ENCODE data around the gene DYNLRB2.

Gene DYNLRB2

GRCh38 chr16:80557037-80557436 lies 16.2 kb downstream of the DYNLRB2 start:
- TF ChIP-seq, protein P1, sequence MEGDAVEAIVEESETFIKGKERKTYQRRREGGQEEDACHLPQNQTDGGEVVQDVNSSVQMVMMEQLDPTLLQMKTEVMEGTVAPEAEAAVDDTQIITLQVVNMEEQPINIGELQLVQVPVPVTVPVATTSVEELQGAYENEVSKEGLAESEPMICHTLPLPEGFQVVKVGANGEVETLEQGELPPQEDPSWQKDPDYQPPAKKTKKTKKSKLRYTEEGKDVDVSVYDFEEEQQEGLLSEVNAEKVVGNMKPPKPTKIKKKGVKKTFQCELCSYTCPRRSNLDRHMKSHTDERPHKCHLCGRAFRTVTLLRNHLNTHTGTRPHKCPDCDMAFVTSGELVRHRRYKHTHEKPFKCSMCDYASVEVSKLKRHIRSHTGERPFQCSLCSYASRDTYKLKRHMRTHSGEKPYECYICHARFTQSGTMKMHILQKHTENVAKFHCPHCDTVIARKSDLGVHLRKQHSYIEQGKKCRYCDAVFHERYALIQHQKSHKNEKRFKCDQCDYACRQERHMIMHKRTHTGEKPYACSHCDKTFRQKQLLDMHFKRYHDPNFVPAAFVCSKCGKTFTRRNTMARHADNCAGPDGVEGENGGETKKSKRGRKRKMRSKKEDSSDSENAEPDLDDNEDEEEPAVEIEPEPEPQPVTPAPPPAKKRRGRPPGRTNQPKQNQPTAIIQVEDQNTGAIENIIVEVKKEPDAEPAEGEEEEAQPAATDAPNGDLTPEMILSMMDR (IDR thresholded peaks at IDR 0.05; ENCODE audit: low read depth, low read length), result no peak
- H3K4me2 ChIP-seq (ENCODE audit: low read length), result no peak overlapping the region

DNA sequence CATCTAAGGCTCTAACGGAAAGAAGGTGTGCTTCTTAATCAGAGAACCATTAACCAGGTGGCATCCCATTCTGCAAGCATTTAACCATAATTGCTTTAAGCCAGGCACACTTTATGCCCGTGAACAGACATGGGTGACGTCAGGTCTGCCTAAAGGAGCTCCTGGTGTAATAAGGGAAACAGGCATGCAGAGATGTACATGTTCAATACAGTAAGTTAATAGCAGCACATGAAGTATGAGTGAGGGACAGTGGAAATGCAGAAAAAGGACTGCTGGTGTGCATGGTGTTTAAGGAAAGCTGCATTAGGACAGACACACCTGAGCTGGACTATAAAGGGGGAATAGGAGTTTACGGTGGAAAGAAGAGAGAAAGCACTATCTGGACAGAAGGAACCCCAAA lies 18.6 kb downstream of the DYNLRB2 start:
- Histone ChIP-seq H3K9me3 (ENCODE audit: insufficient read depth, low read length) (no peaks in the 10 kb centered on the region), H3K27ac (ENCODE audit: low read length) (no peak overlapping the region), H3K4me2 (ENCODE audit: low read length) (no peak overlapping the region), H4K20me1 (ENCODE audit: insufficient read depth, low read length) (no peaks in the 10 kb centered on the region), H2AFZ (ENCODE audit: low read depth, low read length) (no peak overlapping the region), H3K36me3 (replicated peaks; ENCODE audit: low read depth, low read length) (no peaks in the 10 kb centered on the region), H3K9ac (ENCODE audit: low read length) (no peak overlapping the region), H3K79me2 (ENCODE audit: low read length) (no peaks in the 10 kb centered on the region), H3K4me1 (ENCODE audit: low read length) (no peaks in the 10 kb centered on the region), H3K4me3 (ENCODE audit: low read length) (no peak overlapping the region), H3K27me3 (ENCODE audit: low read depth, low read length) (peaks cover 16% of the 10 kb centered on the region)
- TF ChIP-seq, protein P1 (IDR thresholded peaks at IDR 0.05; ENCODE audit: low read depth, low read length), result no peak
- TF ChIP-seq EZH2phosphoT487 (IDR thresholded peaks at IDR 0.05; ENCODE audit: low read depth), result no peak

More at GRCh38 chr16:80557037-80557436, 16.2 kb downstream of the DYNLRB2 start:
- Histone ChIP-seq H3K27me3 (ENCODE audit: low read depth, low read length) (peaks cover 20% of the 10 kb centered on the region), H3K9ac (ENCODE audit: low read length) (no peak overlapping the region), H4K20me1 (ENCODE audit: insufficient read depth, low read length) (no peaks in the 10 kb centered on the region), H3K9me3 (ENCODE audit: insufficient read depth, low read length) (no peaks in the 10 kb centered on the region), H3K4me3 (ENCODE audit: low read length) (no peak overlapping the region), H2AFZ (ENCODE audit: low read depth, low read length) (no peak overlapping the region), H3K4me1 (ENCODE audit: low read length) (no peaks in the 10 kb centered on the region), H3K79me2 (ENCODE audit: low read length) (no peaks in the 10 kb centered on the region), H3K36me3 (replicated peaks; ENCODE audit: low read depth, low read length) (no peaks in the 10 kb centered on the region), H3K27ac (ENCODE audit: low read length) (no peak overlapping the region)

- Histone ChIP-seq H3K4me3 (ENCODE audit: low read length) (no peak overlapping the region), H3K79me2 (ENCODE audit: low read length) (no peaks in the 10 kb centered on the region), H3K9ac (ENCODE audit: low read length) (no peak overlapping the region), H3K9me3 (ENCODE audit: insufficient read depth, low read length) (no peaks in the 10 kb centered on the region), H3K4me2 (ENCODE audit: low read length) (no peak overlapping the region), H3K4me1 (ENCODE audit: low read length) (no peaks in the 10 kb centered on the region), H3K36me3 (replicated peaks; ENCODE audit: low read depth, low read length) (no peaks in the 10 kb centered on the region), H2AFZ (ENCODE audit: low read depth, low read length) (no peak overlapping the region), H3K27ac (ENCODE audit: low read length) (no peak overlapping the region), H4K20me1 (ENCODE audit: insufficient read depth, low read length) (no peaks in the 10 kb centered on the region), H3K27me3 (ENCODE audit: low read depth, low read length) (peaks cover 8% of the 10 kb centered on the region)
- TF ChIP-seq EZH2phosphoT487 (IDR thresholded peaks at IDR 0.05; ENCODE audit: low read depth), result no peak
- TF ChIP-seq, protein P1 (IDR thresholded peaks at IDR 0.05; ENCODE audit: low read depth, low read length), result no peak
Observed at GRCh38 chr16:80563066-80563465, 22.3 kb downstream of the DYNLRB2 start.

DNA sequence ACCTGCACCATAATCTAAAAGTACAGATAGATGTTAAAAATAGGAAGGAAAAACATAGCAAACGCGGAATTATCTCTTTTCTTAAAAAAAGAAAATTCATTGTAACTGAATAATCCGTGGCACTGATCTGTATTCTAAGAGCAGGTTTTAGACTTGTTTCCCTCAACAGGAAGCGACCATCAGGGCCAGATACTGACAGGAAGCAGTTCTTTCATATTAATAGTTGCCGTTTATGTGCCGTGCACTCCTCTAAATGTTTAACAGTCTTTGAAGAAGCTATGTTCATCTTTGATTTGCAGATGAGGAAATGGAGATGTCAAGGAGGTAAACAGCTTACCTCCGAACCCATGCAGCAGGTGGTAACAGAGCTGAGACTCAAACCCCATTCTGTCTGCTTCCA lies 23.6 kb downstream of the DYNLRB2 start:
- Histone ChIP-seq H4K20me1 (ENCODE audit: insufficient read depth, low read length) (no peaks in the 10 kb centered on the region), H3K27ac (ENCODE audit: low read length) (no peak overlapping the region), H3K4me3 (ENCODE audit: low read length) (no peak overlapping the region), H3K36me3 (replicated peaks; ENCODE audit: low read depth, low read length) (no peaks in the 10 kb centered on the region), H3K27me3 (ENCODE audit: low read depth, low read length) (peaks cover 11% of the 10 kb centered on the region), H2AFZ (ENCODE audit: low read depth, low read length) (no peak overlapping the region), H3K79me2 (ENCODE audit: low read length) (no peaks in the 10 kb centered on the region), H3K9me3 (ENCODE audit: insufficient read depth, low read length) (no peaks in the 10 kb centered on the region), H3K4me2 (ENCODE audit: low read length) (no peak overlapping the region), H3K4me1 (ENCODE audit: low read length) (no peaks in the 10 kb centered on the region), H3K9ac (ENCODE audit: low read length) (no peak overlapping the region)
- TF ChIP-seq EZH2phosphoT487 (IDR thresholded peaks at IDR 0.05; ENCODE audit: low read depth), result no peak
- TF ChIP-seq, protein P1 (IDR thresholded peaks at IDR 0.05; ENCODE audit: low read depth, low read length), result no peak
